Stimulated activated CD4-positive, alpha-beta T cell treated with anti-CD3 and anti-CD28 coated beads, Interleukin-4, amount 100 ng/mL, for 24 hours (primary cell): ENCODE data around the gene RAPGEF5.
A peak's percentile ranks its signal among the peaks of the same experiment; 100 is the strongest.

Source experiments
- DNase-seq: peaks from one replicate; pipeline ENCODE4 v3.0.0-alpha.2; 2020

RAPGEF5 gene

GRCh38 chr7:22140578-22140977, 216.4 kb downstream of the RAPGEF5 start:
- DNase-seq = no peak

GRCh38 chr7:22138886-22139285, 218.1 kb downstream of the RAPGEF5 start:
- no peak for DNase-seq

GRCh38 chr7:22138106-22138505, 218.8 kb downstream of the RAPGEF5 start:
- DNase-seq = no peak

- DNase-seq = no peak
Measured at GRCh38 chr7:22137466-22137865, 219.5 kb downstream of the RAPGEF5 start.

GRCh38 chr7:22137026-22137425, 219.9 kb downstream of the RAPGEF5 start:
- no peak for DNase-seq

- DNase-seq = no peak
Measured at GRCh38 chr7:22129819-22130580, 227.0 kb downstream of the RAPGEF5 start.

GRCh38 chr7:22129166-22129565, 227.8 kb downstream of the RAPGEF5 start:
- DNase-seq = no peak

- no peak for DNase-seq
Measured at GRCh38 chr7:22128528-22128920, 228.4 kb downstream of the RAPGEF5 start.

- no peak for DNase-seq
Measured at GRCh38 chr7:22127835-22128527, 229.0 kb downstream of the RAPGEF5 start.

- no peak for DNase-seq
Measured at GRCh38 chr7:22125436-22125835, 231.5 kb downstream of the RAPGEF5 start.

- no peak for DNase-seq
Measured at GRCh38 chr7:22124941-22125340, 232.0 kb downstream of the RAPGEF5 start.

GRCh38 chr7:22123139-22123538, 233.8 kb downstream of the RAPGEF5 start:
- DNase-seq = no peak

GRCh38 chr7:22121702-22122474, 235.1 kb downstream of the RAPGEF5 start:
- no peak for DNase-seq

GRCh38 chr7:22120391-22121053, 236.4 kb downstream of the RAPGEF5 start:
- no peak for DNase-seq

GRCh38 chr7:22117222-22117621, 239.7 kb downstream of the RAPGEF5 start:
- DNase-seq = no peak

- DNase-seq = no peak
Measured at GRCh38 chr7:22116451-22117030, 240.4 kb downstream of the RAPGEF5 start.

- DNase-seq = no peak
Measured at GRCh38 chr7:22115689-22116088, 241.3 kb downstream of the RAPGEF5 start.

GRCh38 chr7:22114440-22114981, 242.4 kb downstream of the RAPGEF5 start:
- no peak for DNase-seq

- DNase-seq = no peak
Measured at GRCh38 chr7:22113041-22113440, 243.9 kb downstream of the RAPGEF5 start.

- DNase-seq = no peak
Measured at GRCh38 chr7:22111661-22112060, 245.3 kb downstream of the RAPGEF5 start.

GRCh38 chr7:22110881-22111280, 246.1 kb downstream of the RAPGEF5 start:
- DNase-seq = no peak

- DNase-seq = peak; percentile 71
Measured at GRCh38 chr7:22110227-22110839, 246.6 kb downstream of the RAPGEF5 start.
